Pancreas (tissue), 10 donors: ENCODE measurements around the gene C2orf92. TPM values are rescaled to one million over a fixed set of nuclear protein-coding genes. Genes with fewer than 3 reads are reported as not detected.

ENCODE experiments used
- ATAC-seq, 4 donors: fragments of 200-7000 bp; cut with Tn5 transposase; one replicate each; pipeline versions ENCODE4 v1.8.0 to v1.9.1; 2020; ENCODE audit warnings: mild to moderate bottlenecking in 4 of 4, moderate library complexity in 4 of 4
- DNase-seq, 6 donors: peaks; one replicate each; pipeline ENCODE4 v3.0.0-alpha.2; 2020
- FAIRE-seq: peaks from 2 replicates; lab custom pipeline; 2012; peaks lifted over from hg19 to GRCh38; lab: Jason Lieb, UNC
- H3K27ac ChIP-seq, 4 donors: fragments of 200-600 bp; sonication (generic); 1 replicate in 3 of 4; 2 replicates in 1 of 4; pipeline versions ENCODE4 v1.5.0 to v1.8.0; 2020
- H3K27me3 ChIP-seq, 4 donors: fragments of 200-600 bp; one replicate each; pipeline ENCODE4 v1.8.0; 2021
- H3K36me3 ChIP-seq, 3 donors: fragments of 200-600 bp; sonication (generic) in 1 of 3; one replicate each; pipeline versions ENCODE4 v1.5.0 to v1.8.0; 2020 to 2021
- H3K4me1 ChIP-seq, 3 donors: fragments of 200-600 bp; one replicate each; pipeline ENCODE4 v1.8.0; 2021
- H3K4me3 ChIP-seq, 4 donors: fragments of 200-600 bp; sonication (generic) in 2 of 4; one replicate each; pipeline versions ENCODE4 v1.5.0 to v1.8.0; 2020 to 2021
- H3K9me3 ChIP-seq, 4 donors: fragments of 200-600 bp; one replicate each; pipeline ENCODE4 v1.8.0; 2021
- CTCF ChIP-seq, 4 donors: fragments of 200-600 bp; sonication (generic) in 3 of 4; IDR thresholded peaks; one replicate each; pipeline versions ENCODE4 v1.5.0 to v1.8.0; 2021; ENCODE audit warnings: antibody characterized with exemption in 4 of 4
- WGBS, 2 donors: extraction: QIAGEN DNeasy Blood & Tissue Kit; methylation state at CpG; one replicate each; pipeline ENCODE4 v1.1.7; 2013; 5-methylcytosine and 5-hydroxymethylcytosine counted together
- intact Hi-C, 3 donors: fragments of 100-400 bp; cut with DNase I; formaldehyde crosslinking; loops; one replicate each; pipeline versions ENCODE4 v1.11.1 to v1.14.2; 2022
- polyA plus RNA-seq, 2 donors: library from polyadenylated mRNA; stranded (reverse); fragments of 200-250 nt; gene quantifications; one replicate each; pipeline ENCODE4 v1.2.3, GENCODE V29; 2013
- total RNA-seq, 6 donors: library from RNA; stranded (reverse); fragmentation: NEBNext Ultra II Directional in 4 of 6; extraction: Animal tissue kit (Norgen Biotek cat#: 25700) in 4 of 6; gene quantifications; one replicate each; pipeline versions ENCODE4 v1.2.1 to v1.2.4, GENCODE V29; 2021 to 2023
- donor health status: healthy with polysubstance abuse.
- donor health status: DM: no; HTN: no; CAD: no; lungs with moderate emphysema.
- donor health status: DM: no; HTN: no; CAD: no.
- donor health status: control.
- donor health status: control.
- donor health status: Bipolar disorder and iron deficiency.
- donor health status: DM: yes; HTN: yes; CAD: no.
- donor health status: DM: no; HTN: no; CAD: no.
- donor health status: DM: no; HTN: no; CAD: no.
- donor health status: DM: yes; HTN: yes; CAD: no.

The C2orf92 gene
- total and polyA plus RNA-seq, 8 donors = 4.1 to 42.6 (median 7.9) TPM

- peak in 4 of 6 donors; percentile 39 to 77 (median 67) for DNase-seq
- H3K4me1 ChIP-seq = peaks cover 0 to 17% (median 5%) of the 10 kb centered on the region in 3 donors
Observed at GRCh38 chr2:97645112-97645694, 24.3 kb upstream of the C2orf92 start.

DNA sequence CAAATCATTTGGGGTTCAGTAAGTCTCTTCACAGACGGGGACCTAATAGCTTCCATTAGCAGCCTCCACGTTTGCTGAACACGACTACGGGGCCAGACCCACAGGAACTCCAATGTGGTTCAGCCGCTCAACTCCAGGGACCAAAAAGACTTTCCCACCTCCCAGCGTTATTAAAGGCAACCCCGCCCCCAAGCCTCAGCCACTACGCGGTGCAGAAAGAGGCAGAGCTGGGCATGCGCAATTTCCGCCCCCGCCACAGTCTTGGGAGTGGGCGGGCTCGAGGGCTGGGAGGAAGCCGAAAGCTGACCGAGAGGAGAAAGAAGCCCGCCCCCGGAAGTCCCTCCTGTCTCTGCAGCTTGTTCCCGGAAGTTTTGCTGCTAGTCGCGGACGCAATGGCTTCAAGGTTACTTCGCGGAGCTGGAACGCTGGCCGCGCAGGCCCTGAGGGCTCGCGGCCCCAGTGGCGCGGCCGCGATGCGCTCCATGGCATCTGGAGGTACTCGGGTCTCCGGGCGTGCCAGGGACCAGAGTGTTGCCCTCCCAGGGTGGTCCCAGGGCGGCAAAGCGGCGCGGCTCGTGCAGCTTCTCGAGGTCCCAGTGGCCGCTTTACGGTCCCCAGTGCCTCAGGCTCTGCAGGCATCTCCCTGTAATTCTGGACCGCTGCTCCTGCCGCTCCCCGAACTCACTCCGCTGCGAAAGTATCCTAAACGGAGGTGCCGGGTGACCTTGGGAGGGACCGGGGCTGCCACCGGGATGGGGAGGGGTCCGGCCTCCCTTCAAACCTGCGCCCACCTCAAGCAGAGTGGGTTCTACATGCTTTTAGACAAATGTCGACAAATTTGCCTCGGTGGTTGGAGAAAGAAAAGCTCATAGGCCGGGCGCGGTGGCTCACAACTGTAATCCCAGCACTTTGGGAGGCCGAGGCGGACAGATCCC, 23.6 kb upstream of the C2orf92 start, which contains the start of gene COX5B:
Gene COX5B, plus strand, starts transcription at position 368 of the 935 bp plus-strand sequence. Its CDS starts 25 bp downstream, at position 393.
- DNase-seq = peak; percentile 97 to 99 (median 99)
- WGBS, 2 donors = 1% methylated on average over 61 to 63 of the region's 63 CpGs
- H3K36me3 ChIP-seq = peaks cover 0 to 20% (median 14%) of the 10 kb centered on the region in 3 donors
- peaks cover 0 to 17% (median 5%) of the 10 kb centered on the region in 3 donors for H3K4me1 ChIP-seq
- TF ChIP-seq CTCF (IDR thresholded peaks at IDR 0.05) = no peak
- no peaks in the 10 kb centered on the region for H3K9me3 ChIP-seq
- H3K27ac ChIP-seq = peak within 1 kb of the TSS; percentile 91 to 98 (median 98)
- H3K4me3 ChIP-seq = peak within 1 kb of the TSS; percentile 85 to 99 (median 93)
- ATAC-seq = peak; percentile 98 to 99 (median 98)
- no peak for FAIRE-seq
- H3K27me3 ChIP-seq = peaks cover 0 to 4% (median 0%) of the 10 kb centered on the region in 4 donors
- intact Hi-C loops = no loop called here

More at GRCh38 chr2:97645112-97645694, 24.3 kb upstream of the C2orf92 start:
- H3K4me3 ChIP-seq = peak overlapping the region; percentile 85 to 99 (median 93)
- ATAC-seq = peak; percentile 43 to 63 (median 54)
- peaks cover 0 to 20% (median 14%) of the 10 kb centered on the region in 3 donors for H3K36me3 ChIP-seq
- 9 to 12% methylated on average over 19 of the region's 19 CpGs for WGBS, 2 donors
- no peaks in the 10 kb centered on the region for H3K9me3 ChIP-seq
- peak overlapping the region; percentile 91 to 98 (median 98) for H3K27ac ChIP-seq
- peaks cover 0 to 4% (median 0%) of the 10 kb centered on the region in 4 donors for H3K27me3 ChIP-seq
- intact Hi-C loops = no loop called here
- FAIRE-seq = no peak
- TF ChIP-seq CTCF (IDR thresholded peaks at IDR 0.05) = no peak

GRCh38 chr2:97646977-97647376, 22.5 kb upstream of the C2orf92 start:
- no peak for TF ChIP-seq CTCF (IDR thresholded peaks at IDR 0.05)
- intact Hi-C loops = no loop called here
- 74 to 80% methylated on average over 4 of the region's 4 CpGs for WGBS, 2 donors
- no peaks in the 10 kb centered on the region for H3K9me3 ChIP-seq
- no peak for ATAC-seq
- DNase-seq = no peak
- peak overlapping the region in 3 of 4 donors; percentile 85 to 99 (median 87) for H3K4me3 ChIP-seq
- peaks cover 0 to 20% (median 14%) of the 10 kb centered on the region in 3 donors for H3K36me3 ChIP-seq
- FAIRE-seq = no peak
- peak overlapping the region in 1 of 4 donors; percentile 97 for H3K27ac ChIP-seq
- H3K4me1 ChIP-seq = peaks cover 0 to 17% (median 5%) of the 10 kb centered on the region in 3 donors
- peaks cover 0 to 4% (median 0%) of the 10 kb centered on the region in 4 donors for H3K27me3 ChIP-seq

GRCh38 chr2:97651114-97651513, 18.4 kb upstream of the C2orf92 start:
- peaks cover 0 to 20% (median 14%) of the 10 kb centered on the region in 3 donors for H3K36me3 ChIP-seq
- peaks cover 0 to 9% (median 5%) of the 10 kb centered on the region in 3 donors for H3K4me1 ChIP-seq
- WGBS, 2 donors = 67 to 77% methylated on average over 4 of the region's 4 CpGs
- no peak for ATAC-seq
- no peak for FAIRE-seq
- no peak for DNase-seq
- H3K9me3 ChIP-seq = no peaks in the 10 kb centered on the region
- intact Hi-C loops = no loop called here
- no peak overlapping the region for H3K4me3 ChIP-seq
- TF ChIP-seq CTCF (IDR thresholded peaks at IDR 0.05) = no peak
- no peak overlapping the region for H3K27ac ChIP-seq
- H3K27me3 ChIP-seq = no peaks in the 10 kb centered on the region
